Pulmonary artery endothelial cell (primary cell): ENCODE measurements around the gene USP47. TPM values are rescaled to one million over a fixed set of nuclear protein-coding genes. Genes with fewer than 3 reads are reported as not detected.
A peak's percentile ranks its signal among the peaks of the same experiment; 100 is the strongest.

Experiments
- DNase-seq: peaks from one replicate; pipeline ENCODE4 v3.0.0-alpha.2; 2011; ENCODE audit warnings: low read depth, low spot score
- total RNA-seq: library from RNA; depleted of rRNA; stranded (reverse); fragments of >200 nt; gene quantifications from 2 replicates; pipeline ENCODE4 v1.2.3, GENCODE V29; 2014

The USP47 gene
- total RNA-seq, 1 donor from 2014 or later: 73.3 TPM

DNA sequence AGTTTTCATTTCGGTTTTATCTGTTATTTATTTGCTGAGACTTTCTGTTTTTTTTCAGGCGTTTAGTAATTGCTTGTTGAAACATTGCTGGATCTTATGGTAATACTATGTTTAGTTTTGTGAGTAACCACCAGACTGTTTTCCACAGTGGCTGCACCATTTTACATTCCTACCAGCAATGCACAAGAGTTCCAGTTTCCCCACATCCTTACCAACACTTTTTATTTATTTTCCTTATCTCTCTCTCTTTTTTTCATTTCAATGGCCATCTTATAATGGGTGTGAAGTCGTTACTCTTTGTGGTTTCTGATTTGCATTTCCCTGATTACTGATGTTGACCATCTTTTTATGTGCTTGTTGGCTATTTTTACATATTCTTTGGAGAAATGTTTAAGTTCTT lies 23.7 kb downstream of the USP47 start:
- no peak for DNase-seq

DNA sequence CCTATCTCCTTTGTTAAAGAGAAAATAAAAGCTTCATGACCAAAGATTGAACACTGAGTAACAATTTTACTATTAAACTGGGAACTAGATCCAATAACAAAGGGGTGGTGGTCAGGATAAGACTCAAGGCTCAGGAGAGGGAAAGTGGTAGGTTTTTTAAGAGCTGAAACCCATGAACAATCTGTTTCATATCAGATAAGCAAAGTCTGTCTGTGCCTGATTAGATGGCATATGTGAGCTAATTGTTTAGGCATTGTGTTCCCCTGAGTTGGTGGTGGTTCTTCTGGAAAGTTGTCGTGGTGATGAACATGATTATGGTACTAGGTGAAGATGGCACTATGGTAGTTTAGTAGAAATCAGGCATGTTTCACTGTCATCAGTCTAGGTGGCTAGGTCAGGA lies 24.4 kb downstream of the USP47 start:
- DNase-seq: no peak

DNA sequence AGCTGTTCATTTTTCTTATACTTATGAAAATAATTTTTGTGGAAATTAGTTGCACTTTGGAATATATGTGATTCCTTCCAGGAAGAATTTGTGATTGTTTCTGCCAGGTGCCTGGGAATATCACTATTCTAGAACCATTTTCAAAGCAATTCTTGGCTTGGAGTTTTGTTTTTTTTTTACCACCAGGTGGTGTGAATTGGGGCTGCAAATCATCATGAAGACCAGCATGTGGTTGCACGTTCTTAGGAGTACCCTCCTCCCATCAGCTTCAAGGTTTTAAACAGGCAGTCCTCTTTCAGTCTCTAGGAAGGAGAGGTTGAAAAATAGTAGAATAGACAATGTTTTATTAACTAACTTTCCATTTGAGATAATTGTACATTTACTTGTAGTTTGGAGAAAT lies 25.9 kb downstream of the USP47 start:
- DNase-seq: no peak

DNA sequence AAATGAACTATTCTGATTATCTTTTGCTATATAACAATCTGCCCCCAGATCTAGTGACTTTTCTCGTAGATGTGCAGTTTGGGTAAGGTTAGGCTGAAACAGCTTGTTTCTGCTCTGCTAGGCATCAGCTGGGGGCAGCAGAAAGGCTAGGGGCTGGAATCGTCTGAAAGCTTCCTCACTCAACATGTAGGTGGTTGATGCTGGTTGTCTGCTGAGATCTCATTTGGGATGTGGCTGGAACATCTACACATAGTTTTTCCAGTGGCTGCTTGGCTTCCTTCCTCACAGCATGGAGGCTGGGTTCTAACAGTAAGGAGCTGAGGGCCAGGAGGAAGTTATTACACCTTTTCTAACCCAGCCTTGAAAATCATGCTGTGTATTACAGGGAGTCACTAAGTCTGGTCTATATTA lies 30.2 kb downstream of the USP47 start:
- no peak for DNase-seq

DNA sequence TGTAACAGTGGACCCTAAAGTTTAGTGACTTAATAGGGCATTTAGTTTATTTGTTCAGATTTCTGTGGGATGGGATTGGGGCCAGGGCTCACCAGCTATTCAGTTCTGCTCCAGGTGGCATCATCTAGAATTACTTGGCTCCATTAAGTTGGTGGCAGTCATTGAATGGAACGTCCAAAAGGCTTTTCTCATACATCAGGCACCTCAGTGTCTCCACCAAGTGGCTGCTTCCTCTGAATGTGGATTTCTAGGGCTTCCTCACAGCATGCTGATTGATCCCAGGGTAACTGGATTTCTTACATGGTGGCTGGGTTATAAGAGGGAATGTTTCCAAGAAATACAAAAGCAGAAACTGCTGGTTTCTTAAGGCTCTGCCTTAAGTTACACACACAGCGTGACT lies 34.7 kb downstream of the USP47 start:
- no peak for DNase-seq

DNA sequence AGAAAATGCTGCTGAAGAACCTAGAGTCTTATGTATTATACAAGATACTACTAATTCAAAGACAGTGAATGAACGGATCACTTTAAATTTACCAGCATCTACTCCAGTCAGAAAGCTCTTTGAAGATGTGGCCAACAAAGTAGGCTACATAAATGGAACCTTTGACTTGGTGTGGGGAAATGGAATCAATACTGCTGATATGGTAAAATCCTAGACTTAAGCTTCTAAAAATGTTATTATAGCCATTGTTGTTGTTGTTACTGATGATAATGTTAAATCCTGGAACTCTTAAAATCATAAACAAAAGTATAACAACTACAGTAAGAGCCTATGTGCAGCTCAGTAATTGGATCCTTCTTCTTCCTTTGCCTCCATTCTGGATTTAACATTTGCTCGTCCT lies 38.4 kb downstream of the USP47 start:
- DNase-seq: no peak

DNA sequence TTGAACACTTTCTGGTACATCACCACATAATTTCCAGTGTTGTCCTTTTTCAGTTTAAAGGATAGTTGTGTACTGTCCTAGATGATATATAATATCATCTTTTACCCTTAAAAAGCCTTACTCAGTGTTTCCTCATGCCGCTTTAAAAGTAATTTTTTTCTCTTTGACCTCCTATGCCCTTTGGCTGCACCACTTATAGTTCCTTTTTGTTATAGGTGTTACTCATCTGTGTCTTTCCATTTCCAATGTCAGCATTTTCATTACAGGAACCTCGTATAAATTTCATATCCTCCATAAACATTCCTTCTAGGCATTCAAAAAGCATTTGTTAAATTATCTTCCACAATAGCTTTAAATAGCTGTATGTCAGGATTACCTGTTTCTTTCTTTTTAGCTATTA lies 40.8 kb downstream of the USP47 start:
- DNase-seq: no peak

DNA sequence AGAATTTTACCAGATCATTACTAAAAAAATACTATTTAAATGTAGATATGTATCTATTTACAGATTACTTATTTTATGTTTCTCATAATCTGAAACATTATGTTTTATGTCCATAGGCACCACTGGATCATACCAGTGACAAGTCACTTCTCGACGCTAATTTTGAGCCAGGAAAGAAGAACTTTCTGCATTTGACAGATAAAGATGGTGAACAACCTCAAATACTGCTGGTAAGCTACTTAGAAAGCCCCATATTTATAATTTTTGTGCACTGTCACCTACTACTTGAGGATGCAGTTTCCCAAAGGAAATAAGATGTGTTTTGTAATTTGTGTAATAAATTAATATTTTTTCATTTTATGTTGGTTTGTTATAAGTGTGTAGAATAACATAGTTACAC lies 42.6 kb downstream of the USP47 start:
- no peak for DNase-seq

DNA sequence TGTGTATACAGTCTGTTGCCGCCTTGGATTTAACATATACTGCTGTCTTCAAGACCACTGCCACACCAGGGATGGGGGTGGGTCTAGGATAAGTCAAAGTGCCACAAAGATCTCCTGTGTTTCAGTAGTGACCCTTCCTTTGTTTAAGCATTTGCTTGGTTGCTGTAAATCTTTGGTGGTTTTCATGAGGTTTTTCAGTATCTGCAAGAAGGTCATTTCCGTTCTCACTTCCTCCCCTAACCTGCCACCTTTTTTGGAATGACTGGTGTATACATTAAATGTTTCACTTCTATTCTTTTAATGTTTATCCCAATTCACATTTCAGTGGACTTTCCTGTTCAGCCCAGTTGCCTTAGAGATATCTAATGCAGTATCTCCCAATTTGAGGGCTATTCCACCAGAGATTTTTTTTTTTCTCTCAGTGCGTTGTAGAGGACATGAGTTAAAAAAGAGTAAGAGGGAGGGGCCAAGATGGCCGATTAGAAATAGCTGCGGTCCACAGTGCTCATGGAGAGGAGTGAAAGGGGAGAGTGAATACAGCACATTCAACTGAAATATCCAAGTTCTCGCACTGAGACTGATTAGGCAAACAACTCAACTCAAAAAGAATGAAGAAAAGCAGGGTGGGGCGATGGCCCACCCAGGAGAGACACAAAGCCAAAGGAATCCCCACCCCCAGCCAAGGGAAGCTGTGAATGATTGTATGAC lies 43.2 kb downstream of the USP47 start:
- DNase-seq: no peak

DNA sequence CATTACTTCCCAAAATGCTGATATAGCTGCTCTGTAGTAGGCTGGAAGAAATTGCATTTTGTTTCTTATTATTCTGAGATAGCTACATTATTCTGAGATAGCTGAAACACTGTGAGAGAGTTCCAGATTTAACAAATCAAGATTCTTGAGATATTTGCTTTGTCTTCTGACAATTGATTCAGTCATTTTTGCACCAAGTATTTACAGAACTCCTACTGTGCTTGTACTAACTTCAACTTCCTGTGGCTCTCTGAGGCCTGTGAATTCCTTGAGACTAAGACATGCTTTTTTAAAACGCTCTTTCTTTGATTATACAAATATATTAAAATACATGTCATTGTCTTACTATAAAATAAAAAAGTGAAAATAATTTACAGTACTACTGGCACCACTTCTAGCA lies 52.7 kb downstream of the USP47 start:
- DNase-seq: no peak

DNA sequence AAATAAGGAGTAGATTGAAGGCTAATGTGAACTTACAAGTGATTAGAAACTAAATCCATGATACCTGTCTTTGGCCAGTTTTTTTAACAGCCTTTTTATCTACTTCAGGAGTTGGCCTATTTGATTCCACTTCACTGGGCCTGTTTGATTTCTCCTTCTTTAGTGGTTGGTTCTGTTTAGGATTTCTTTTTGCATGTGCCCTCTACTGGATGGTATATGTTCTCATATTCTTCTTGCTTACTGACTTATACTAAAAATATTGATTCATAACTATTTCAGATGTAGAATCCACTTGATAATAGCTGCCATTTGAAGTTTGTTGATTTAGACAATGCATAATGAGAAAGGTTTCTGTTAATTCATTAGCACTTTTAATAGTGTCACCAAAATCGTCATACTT lies 53.9 kb downstream of the USP47 start:
- DNase-seq: no peak

DNA sequence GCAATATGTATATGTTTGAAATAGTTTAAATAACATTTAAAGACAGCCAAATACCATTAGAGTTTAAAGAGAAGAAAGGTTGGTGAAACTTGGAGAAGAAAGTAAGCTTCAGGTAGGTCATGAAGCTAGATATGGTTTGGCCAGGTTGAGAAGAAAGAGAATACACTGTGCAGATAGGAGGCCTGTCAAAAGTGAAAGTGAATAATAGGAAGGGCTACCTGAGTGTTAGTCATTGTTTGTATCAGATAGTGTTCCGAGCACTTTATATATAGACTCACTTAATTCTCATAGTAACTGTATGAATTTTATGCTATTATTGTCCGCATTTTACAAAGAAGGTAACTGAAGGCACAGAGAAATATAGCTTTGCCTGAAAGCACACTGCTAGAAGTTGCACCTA lies 56.9 kb downstream of the USP47 start:
- DNase-seq: no peak

DNA sequence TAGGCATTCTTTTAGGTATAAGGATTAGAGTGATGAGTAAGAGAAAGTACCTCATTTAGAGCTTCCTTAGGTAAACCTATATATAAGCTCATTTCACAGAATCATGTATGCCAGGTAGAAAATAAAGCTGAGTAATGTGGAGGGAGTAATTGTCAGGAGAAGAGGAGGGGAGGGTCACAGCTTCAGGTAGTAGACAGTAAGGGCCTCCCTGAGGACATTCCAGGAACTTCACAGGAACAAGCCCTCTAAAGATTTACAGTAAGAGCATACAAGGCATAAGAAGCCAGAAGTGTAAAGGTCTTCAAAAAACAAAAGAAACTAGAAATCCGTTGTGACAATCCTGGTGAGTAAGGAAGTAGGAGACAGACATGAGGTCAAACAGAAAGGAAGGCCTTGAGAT lies 57.6 kb downstream of the USP47 start:
- no peak for DNase-seq

DNA sequence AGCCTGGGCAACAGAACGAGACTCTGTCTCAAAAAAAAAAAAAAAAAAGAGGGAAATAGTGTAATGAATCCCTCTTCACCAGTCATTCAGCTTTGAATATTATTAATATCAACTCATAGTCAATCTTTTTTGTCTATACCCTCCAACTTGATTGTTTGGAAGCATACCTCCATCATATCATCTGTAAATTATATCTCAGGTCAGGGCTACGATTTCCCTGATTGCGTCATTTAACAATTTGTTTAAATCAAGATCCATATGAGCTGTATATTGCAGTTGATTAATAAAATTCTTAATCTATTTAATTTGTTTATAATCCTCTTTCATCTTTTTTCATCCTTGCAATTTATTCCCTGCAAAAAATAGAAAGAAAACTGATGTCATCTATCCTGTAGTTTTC lies 60.2 kb downstream of the USP47 start:
- no peak for DNase-seq

DNA sequence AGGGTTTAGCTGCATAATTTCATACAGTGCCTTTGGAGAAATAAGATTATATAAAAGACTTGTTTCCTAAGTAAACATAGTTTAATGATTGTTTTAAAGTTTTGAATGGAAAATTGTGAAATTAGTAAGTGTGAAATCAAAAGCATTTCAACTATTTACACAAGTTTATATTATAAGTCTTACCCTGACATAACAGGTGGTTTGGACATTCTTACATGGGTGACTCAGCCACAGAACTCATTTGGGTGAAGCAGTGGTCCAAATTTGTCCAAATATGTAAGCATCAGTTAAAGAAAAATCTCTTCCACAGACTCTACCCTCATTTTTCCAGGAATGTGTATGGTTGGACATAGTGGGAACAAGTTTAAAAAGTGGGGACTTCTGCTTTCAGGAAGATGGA lies 68.0 kb downstream of the USP47 start:
- no peak for DNase-seq

DNA sequence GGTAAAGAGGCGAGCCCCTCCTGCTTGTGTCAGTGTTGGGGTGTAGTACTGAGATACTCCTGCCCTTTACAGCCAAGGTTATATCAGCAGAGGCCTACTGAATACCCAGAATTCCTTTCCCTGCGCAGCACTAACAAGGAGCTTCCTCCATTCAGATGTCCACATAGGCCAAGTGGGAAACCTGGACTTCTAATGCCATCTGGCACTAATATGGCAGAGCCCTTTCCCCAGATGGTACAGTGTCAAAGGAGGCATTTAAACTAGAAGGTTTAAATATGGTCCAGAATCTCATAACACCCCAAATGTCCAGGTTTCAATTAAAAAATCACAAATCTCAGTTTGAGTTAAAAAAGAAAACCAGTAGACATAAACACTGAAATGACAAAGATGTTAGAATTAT lies 68.8 kb downstream of the USP47 start:
- DNase-seq: no peak

DNA sequence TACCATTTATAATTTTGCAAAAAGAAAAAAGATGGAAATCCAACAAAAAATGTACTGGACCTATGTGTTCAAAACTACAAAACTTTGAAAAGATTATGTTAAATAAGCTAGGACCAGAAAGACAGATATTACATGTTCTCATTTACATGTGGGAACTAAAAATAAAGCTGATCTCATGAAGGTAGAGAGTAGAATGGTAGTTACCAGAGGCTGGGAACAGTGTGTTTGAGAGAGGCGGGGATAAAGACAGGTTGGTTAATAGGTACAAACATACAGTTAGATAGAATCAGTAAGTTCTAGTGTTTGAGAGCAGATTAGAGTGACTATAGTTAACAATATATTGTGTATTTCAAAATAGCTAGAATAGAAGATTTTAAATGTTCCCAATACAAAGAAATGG lies 71.6 kb downstream of the USP47 start:
- DNase-seq: no peak

DNA sequence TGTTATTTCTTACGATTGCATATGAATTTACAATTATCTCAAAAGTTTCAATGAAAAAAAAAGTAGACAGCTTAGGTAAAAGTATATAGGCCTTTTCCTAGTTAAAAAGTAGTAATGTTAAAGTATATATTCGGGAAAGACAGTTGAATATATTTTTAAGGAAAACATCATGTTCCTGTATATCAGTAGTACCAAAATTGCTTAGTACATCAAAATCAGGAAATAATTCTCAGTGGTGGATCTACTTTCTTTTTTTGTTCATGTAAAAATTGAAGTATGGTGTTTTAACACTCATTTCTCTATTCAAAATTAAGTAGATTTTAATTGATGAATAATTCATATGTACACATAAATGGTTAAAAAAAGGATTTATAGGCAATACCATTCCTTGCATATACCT lies 73.9 kb downstream of the USP47 start:
- no peak for DNase-seq

DNA sequence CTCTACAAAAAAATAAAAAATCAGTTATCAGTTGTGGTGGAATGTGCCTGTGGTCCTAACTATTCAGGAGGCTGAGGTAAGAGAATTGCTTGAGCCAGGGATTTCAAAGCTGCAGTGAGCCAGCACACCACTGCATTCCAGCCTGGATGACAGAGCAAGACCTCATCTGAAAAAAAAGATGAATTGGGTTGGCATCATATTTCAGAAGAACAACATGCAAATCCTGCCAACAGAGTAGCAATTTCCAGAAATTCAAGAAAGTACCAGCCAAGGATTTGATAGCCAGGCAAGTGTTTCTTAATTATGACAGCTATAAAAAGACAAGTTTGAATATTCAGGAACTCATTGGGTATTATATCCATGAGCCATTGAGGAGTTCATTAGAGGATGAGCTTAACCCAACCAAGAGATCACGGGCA lies 75.2 kb downstream of the USP47 start:
- no peak for DNase-seq

DNA sequence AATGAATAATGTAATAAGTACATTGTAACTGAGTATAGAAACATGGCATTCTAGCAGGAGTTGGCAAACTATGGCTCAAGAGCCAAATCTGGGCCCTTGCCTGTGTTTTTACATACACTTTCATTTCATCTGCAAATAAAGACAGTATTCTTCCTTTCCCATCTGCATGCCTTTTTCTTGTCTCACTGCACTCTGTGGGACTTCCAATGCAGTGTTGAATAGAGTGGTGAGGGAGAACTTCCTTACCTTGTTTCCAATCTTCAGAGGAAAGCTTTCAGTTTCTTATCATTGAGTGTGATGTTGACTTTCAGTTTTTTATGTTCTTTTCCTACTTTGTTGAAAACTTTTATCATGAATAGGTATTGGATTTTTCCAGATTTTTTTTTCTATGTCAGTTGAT lies 82.1 kb downstream of the USP47 start:
- no peak for DNase-seq

DNA sequence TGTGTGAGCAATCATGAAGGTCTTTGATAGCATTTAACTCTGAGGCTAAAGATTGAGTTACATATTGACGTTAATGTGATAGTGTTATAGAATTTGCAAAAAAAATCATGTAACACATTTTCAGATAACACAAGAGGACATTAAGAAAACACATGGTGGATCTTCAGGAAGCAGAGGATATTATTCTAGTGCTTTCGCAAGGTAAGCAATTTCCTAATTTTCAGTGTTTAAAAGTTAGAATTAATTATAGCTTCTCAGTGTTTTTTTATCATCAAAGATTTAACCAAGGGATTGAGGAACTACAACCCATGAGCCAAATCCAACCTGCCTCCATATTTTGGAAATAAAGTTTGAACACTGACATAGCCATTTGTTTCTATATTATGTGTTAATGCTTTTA lies 88.1 kb downstream of the USP47 start:
- no peak for DNase-seq

DNA sequence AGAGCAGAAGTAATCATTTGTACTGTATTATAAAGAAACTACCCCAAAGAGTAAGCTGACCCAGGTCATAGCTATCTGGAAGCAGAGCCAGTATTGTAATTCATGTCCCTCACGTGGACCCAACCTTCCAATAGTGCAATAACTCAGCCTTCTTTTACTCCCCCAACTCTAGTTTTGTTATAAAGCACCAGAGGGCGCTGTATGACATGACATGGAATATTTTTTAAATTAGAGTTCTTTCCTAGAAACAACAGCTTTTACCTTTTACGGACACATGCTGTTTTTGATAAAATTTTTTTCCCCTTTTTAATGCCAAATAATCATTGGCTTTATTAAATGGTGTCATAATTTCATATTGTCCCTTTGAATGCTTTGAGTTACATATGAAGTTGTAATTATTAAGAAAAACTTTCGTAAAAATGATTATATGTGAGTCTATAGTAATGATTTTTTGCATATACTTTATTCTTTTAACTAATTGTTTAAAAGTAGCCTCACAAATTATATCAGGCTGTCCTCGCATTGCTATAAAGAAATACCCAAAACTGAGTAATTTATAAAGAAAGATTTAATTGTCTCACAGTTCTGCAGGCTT lies 89.8 kb downstream of the USP47 start:
- peak; percentile 46 for DNase-seq

DNA sequence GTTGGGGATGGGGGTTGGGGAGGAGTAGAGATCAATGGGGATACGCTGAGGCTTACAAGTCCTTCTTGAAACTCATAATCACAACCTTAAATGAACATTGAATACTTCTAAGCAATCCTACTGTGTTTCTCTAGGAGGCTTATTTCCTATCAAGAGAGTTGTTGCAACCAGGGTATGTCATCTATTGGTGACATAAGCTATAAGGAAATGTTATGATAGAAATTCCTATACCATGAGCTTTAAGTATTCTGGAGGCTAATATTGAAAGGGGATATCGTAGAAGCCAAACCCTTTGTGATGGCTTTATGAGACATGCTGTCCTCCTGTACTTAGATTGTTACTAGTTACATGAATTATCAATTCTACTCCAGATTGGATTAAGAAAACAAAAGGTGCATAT lies 93.8 kb downstream of the USP47 start:
- DNase-seq: no peak

DNA sequence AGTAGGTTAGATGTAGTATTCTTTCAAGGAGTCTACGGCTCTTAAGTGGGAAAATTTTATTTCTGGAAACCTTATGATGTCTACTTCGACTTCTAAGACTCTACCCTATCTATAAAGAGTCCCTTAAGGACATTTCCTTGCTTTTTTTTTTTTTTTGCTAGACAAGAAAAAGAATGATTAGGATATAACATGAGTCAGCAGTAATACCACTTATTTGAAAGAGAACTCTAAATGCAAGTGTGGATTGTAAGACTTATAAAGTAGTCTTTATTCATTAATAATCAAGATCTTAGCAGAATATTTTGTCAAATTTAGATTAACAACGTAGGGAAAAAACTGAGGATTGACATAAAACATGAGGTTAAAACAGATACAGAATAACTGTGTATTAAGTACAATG lies 95.7 kb downstream of the USP47 start:
- no peak for DNase-seq
